Measurements from ENCODE around the gene MTMR2. TPM values are rescaled to one million over a fixed set of nuclear protein-coding genes. Genes with fewer than 3 reads are reported as not detected.
"Not testable (repeated sequence)": the region's sequence is repeated elsewhere in the genome, so short reads cannot be mapped to it uniquely, and the experiment has no call there.

Gene MTMR2
- total and polyA plus RNA-seq, 3 donors from 2014 or later, result 49.9 to 70.7 (median 55.5) TPM

DNA sequence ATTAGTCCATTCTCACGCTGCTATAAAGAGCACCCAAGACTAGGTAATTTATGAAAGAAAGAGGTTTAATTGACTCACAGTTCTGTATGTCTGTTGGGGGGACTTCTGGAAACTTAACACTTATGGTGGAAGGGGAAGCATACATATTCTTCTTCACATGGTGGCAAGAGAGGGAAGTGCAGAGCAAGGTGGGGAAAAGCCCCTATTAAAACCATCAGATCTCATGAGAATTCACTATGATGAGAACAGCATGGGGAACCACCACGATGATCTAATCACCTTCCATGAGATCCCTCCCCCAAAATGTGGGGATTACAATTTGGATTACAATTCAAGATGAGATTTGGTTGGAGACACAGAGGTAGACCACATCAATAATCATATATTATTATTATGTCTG is 107.9 kb downstream of the MTMR2 start:
- H3K27ac ChIP-seq, result no peak overlapping the region
- H3K36me3 ChIP-seq (ENCODE audit: low read depth, missing control alignments), result no peaks in the 10 kb centered on the region
- H3K4me1 ChIP-seq, result no peaks in the 10 kb centered on the region
- no peak for TF ChIP-seq POLR2A (IDR thresholded peaks at IDR 0.05)
- TF ChIP-seq, protein P1, sequence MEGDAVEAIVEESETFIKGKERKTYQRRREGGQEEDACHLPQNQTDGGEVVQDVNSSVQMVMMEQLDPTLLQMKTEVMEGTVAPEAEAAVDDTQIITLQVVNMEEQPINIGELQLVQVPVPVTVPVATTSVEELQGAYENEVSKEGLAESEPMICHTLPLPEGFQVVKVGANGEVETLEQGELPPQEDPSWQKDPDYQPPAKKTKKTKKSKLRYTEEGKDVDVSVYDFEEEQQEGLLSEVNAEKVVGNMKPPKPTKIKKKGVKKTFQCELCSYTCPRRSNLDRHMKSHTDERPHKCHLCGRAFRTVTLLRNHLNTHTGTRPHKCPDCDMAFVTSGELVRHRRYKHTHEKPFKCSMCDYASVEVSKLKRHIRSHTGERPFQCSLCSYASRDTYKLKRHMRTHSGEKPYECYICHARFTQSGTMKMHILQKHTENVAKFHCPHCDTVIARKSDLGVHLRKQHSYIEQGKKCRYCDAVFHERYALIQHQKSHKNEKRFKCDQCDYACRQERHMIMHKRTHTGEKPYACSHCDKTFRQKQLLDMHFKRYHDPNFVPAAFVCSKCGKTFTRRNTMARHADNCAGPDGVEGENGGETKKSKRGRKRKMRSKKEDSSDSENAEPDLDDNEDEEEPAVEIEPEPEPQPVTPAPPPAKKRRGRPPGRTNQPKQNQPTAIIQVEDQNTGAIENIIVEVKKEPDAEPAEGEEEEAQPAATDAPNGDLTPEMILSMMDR (IDR thresholded peaks at IDR 0.05), result no peak
- intact Hi-C loops (cut with DNase I; ENCODE audit: low total_unique reads), result no loop called here
- no peaks in the 10 kb centered on the region for H3K27me3 ChIP-seq
- H3K4me3 ChIP-seq, result no peak overlapping the region
- H3K9me3 ChIP-seq, result no peaks in the 10 kb centered on the region
- WGBS, 2 donors, result 89 to 92% methylated on average over 2 of the region's 2 CpGs
- DNase-seq, result no peak

DNA sequence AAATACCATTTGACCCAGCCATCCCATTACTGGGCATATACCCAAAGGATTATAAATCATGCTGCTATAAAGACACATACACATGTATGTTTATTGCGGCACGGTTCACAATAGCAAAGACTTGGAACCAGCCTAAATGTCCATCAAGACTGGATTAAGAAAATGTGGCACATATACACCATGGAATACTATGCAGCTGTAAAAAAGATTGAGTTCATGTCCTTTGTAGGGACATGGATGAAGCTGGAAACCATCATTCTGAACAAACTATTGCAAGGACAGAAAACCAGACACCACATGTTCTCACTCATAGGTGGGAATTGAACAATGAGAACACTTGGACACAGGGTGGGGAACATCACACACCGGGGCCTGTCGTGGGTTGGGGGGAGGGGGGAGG is 112.9 kb downstream of the MTMR2 start:
- H3K27ac ChIP-seq; H3K36me3 ChIP-seq (ENCODE audit: low read depth, missing control alignments); H3K27me3 ChIP-seq; intact Hi-C loops (cut with DNase I; ENCODE audit: low total_unique reads); H3K9me3 ChIP-seq; H3K4me1 ChIP-seq; H3K4me3 ChIP-seq; DNase-seq: not testable (repeated sequence)
- WGBS, 2 donors, result 91 to 96% methylated on average over 4 of the region's 4 CpGs

DNA sequence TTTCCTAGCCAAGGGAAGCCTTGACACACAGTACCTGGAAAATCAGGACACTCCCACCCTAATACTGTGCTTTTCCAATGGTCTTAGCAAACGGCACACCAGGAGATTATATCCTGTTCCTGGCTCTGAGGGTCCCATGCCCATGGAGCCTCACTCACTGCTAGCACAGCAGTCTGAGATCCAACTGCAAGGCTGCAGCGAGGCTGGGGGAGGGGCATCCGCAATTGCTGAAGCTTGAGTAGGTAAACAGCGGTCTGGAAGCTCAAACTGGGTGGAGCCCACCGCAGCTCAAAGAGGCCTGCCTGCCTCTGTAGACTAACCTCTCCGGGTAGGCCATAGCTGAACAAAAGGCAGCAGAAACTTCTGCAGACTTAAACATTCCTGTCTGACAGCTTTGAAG is 117.4 kb downstream of the MTMR2 start:
- H3K27ac ChIP-seq; H3K4me1 ChIP-seq; H3K36me3 ChIP-seq (ENCODE audit: low read depth, missing control alignments); intact Hi-C loops (cut with DNase I; ENCODE audit: low total_unique reads); H3K9me3 ChIP-seq; H3K27me3 ChIP-seq; DNase-seq; H3K4me3 ChIP-seq: not testable (repeated sequence)
- WGBS, 2 donors, result 99 to 100% methylated on average over 2 to 6 of the region's 6 CpGs

DNA sequence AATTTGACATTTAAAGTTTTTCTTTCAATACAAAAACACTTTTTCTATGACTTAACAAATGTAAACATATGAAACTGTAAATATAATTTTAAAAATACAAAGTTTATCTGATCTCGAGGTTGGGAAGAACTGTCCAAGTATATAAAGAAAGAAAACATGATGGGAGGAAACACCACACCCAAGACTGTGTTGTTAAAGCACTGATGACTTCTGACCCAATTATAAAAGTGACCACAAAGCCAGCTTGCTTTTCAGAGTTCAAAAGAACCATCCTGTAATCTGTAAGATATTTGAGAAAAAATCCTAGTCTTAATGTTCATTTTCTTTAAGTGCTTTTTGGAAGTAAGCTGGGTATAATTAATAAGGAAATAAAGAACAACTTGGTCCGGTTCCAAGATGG is 118.0 kb downstream of the MTMR2 start:
- intact Hi-C loops (cut with DNase I; ENCODE audit: low total_unique reads), result no loop called here
- Histone ChIP-seq H3K4me1 (no peaks in the 10 kb centered on the region), H3K36me3 (ENCODE audit: low read depth, missing control alignments) (no peaks in the 10 kb centered on the region), H3K4me3 (no peak overlapping the region), H3K27ac (no peak overlapping the region), H3K9me3 (no peaks in the 10 kb centered on the region), H3K27me3 (no peaks in the 10 kb centered on the region)
- WGBS, 2 donors, result 89 to 97% methylated on average over 2 of the region's 2 CpGs
- TF ChIP-seq POLR2A (IDR thresholded peaks at IDR 0.05), result no peak
- TF ChIP-seq, protein P1 (IDR thresholded peaks at IDR 0.05), result no peak
- no peak for DNase-seq

DNA sequence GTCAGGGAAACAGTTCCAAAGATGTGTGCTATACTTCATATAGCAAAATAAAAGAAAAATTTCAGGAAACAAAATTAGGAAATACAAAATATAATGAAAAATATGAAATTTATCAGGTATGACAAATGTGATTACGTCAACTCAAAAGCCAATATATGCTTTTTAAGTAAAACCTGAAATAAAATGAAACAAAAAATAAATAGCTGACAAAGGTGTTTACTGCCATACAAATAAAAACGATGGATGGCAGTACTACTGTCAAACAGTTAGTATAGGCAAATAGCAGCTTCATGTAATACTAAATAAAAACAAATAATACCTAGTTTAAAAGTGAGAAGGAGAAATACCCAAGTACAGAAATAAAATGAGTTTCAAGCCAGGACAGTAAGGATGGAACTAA is 119.9 kb downstream of the MTMR2 start:
- TF ChIP-seq POLR2A (IDR thresholded peaks at IDR 0.05), result no peak
- TF ChIP-seq, protein P1 (IDR thresholded peaks at IDR 0.05), result no peak
- DNase-seq, result no peak
- 97% methylated on average over 2 of the region's 2 CpGs for WGBS, 2 donors
- intact Hi-C loops (cut with DNase I; ENCODE audit: low total_unique reads), result no loop called here
- no peaks in the 10 kb centered on the region for H3K4me1 ChIP-seq
- no peaks in the 10 kb centered on the region for H3K9me3 ChIP-seq
- no peak overlapping the region for H3K4me3 ChIP-seq
- no peaks in the 10 kb centered on the region for H3K27me3 ChIP-seq
- no peak overlapping the region for H3K27ac ChIP-seq
- no peaks in the 10 kb centered on the region for H3K36me3 ChIP-seq (ENCODE audit: low read depth, missing control alignments)

DNA sequence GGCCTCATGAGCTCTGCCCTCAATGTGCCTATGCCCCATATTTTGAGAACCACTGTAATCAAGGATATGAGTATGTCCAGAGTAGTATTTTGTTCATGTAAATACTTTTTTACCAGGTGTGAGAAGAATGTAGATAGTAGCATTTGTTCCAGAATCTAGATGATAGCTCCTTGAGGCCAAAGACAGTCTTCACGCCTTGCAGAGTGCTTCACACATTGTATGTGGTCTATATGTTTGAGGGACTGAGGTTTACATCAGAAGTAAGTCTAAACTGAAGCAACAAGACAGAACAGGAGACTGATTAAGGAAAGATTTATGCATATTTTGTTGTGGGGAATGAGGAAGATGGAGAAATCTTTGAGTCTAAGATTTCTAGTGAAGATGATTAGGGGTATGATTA is 121.1 kb downstream of the MTMR2 start:
- no peak for DNase-seq
- intact Hi-C loops (cut with DNase I; ENCODE audit: low total_unique reads), result no loop called here
- TF ChIP-seq, protein P1 (IDR thresholded peaks at IDR 0.05), result no peak
- TF ChIP-seq POLR2A (IDR thresholded peaks at IDR 0.05), result no peak
- 96 to 97% methylated on average over 1 of the region's 1 CpG for WGBS, 2 donors
- Histone ChIP-seq H3K9me3 (no peaks in the 10 kb centered on the region), H3K27ac (no peak overlapping the region), H3K36me3 (ENCODE audit: low read depth, missing control alignments) (no peaks in the 10 kb centered on the region), H3K4me3 (no peak overlapping the region), H3K4me1 (no peaks in the 10 kb centered on the region), H3K27me3 (no peaks in the 10 kb centered on the region)
